ENCODE results near the gene SLC8A1.

DNA sequence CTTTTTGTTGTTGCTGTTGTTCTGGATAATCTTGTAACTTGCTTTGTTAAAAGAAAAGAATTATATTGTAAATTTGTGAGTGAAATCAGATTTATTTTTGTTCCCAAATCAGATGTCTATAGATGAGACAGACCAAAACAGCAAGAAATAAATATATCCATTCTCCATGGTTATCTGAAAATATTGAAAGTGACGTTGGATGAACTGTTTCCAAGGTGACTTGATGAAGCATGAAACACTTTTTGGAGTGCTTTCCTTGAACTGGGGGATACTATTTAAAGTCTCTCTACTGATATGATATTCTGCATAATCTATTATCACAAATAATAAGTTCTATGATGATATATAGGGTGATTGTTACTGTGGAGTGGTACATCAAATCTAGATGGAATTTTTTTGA is 357.4 kb downstream of the SLC8A1 start:
- TF ChIP-seq GLIS3 (CRISPR knock-in tag; IDR thresholded peaks at IDR 0.05), result no peak
- no peak for TF ChIP-seq ZNF565 (CRISPR knock-in tag; conservative IDR thresholded peaks at IDR 0.05; ENCODE audit: low read depth)
- TF ChIP-seq TCF4 (CRISPR knock-in tag; IDR thresholded peaks at IDR 0.05; ENCODE audit: borderline replicate concordance), result no peak
- TF ChIP-seq, protein P1, sequence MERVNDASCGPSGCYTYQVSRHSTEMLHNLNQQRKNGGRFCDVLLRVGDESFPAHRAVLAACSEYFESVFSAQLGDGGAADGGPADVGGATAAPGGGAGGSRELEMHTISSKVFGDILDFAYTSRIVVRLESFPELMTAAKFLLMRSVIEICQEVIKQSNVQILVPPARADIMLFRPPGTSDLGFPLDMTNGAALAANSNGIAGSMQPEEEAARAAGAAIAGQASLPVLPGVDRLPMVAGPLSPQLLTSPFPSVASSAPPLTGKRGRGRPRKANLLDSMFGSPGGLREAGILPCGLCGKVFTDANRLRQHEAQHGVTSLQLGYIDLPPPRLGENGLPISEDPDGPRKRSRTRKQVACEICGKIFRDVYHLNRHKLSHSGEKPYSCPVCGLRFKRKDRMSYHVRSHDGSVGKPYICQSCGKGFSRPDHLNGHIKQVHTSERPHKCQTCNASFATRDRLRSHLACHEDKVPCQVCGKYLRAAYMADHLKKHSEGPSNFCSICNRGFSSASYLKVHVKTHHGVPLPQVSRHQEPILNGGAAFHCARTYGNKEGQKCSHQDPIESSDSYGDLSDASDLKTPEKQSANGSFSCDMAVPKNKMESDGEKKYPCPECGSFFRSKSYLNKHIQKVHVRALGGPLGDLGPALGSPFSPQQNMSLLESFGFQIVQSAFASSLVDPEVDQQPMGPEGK (CRISPR knock-in tag; IDR thresholded peaks at IDR 0.05; ENCODE audit: borderline replicate concordance), result no peak
- no peak for TF ChIP-seq CREB5 (CRISPR knock-in tag; IDR thresholded peaks at IDR 0.05; ENCODE audit: low read depth)

Data from SK-N-SH treated with all-trans-retinoic acid at 6 μM for 48 hours (cell line).